GM18526 (cell line): ENCODE results near the gene XPR1.
A peak's percentile ranks its signal among the peaks of the same experiment; 100 is the strongest.

Source experiments
- POLR2A ChIP-seq: IDR thresholded peaks from 3 replicates; pipeline ENCODE4 v1.6.1; 2011; ENCODE audit not compliant: insufficient read length; ENCODE audit errors: extremely low read depth

Gene XPR1

GRCh38 chr1:180901076-180901990 is 269.5 kb downstream of the XPR1 start:
- TF ChIP-seq POLR2A = no peak

- no peak for TF ChIP-seq POLR2A
Observed at GRCh38 chr1:180902541-180902940, 270.7 kb downstream of the XPR1 start.

GRCh38 chr1:180905927-180906326 is 274.1 kb downstream of the XPR1 start:
- TF ChIP-seq POLR2A = no peak

- TF ChIP-seq POLR2A = no peak
Observed at GRCh38 chr1:180906511-180906910, 274.7 kb downstream of the XPR1 start.

- no peak for TF ChIP-seq POLR2A
Observed at GRCh38 chr1:180907313-180908055, 275.7 kb downstream of the XPR1 start.

GRCh38 chr1:180908074-180908765 is 276.4 kb downstream of the XPR1 start:
- no peak for TF ChIP-seq POLR2A

GRCh38 chr1:180909005-180909414 is 277.2 kb downstream of the XPR1 start:
- TF ChIP-seq POLR2A = no peak

- TF ChIP-seq POLR2A = peak; percentile 63
Observed at GRCh38 chr1:180909462-180909976, 277.7 kb downstream of the XPR1 start.

GRCh38 chr1:180911640-180912191 is 279.9 kb downstream of the XPR1 start:
- peak; percentile 32 for TF ChIP-seq POLR2A

- TF ChIP-seq POLR2A = peak; percentile 25
Observed at GRCh38 chr1:180912211-180912800, 280.5 kb downstream of the XPR1 start.

GRCh38 chr1:180912801-180913565 is 281.2 kb downstream of the XPR1 start, which contains the start of gene KIAA1614:
KIAA1614 (plus strand) TSS chr1:180912897; CDS start chr1:180913244, 347 bp downstream.
- no peak for TF ChIP-seq POLR2A

- TF ChIP-seq POLR2A = no peak
Observed at GRCh38 chr1:180915426-180915965, 283.7 kb downstream of the XPR1 start.

- no peak for TF ChIP-seq POLR2A
Observed at GRCh38 chr1:180916012-180916770, 284.4 kb downstream of the XPR1 start.
